ENCODE measurements around the gene SCGB3A2.

DNA sequence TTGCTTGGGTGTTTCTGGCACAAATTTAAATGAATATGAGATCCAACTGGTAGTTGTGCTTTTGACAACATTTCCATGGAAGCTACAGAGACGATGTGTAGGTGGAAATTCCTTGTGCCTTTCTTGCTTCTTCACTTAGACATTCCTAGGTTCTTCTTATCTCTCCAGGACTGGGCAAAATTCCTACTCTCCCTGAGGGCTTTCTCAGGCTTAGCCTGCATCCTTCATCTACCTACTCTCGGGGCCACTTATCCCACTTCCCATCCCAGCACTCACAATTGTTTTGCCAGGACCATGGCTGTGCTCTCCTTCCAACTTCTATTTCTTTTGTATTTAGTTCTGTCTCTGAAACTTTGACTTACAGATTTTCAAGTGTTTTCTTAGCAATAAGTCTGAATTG lies 29.3 kb upstream of the SCGB3A2 start:
- TF ChIP-seq, protein P1, sequence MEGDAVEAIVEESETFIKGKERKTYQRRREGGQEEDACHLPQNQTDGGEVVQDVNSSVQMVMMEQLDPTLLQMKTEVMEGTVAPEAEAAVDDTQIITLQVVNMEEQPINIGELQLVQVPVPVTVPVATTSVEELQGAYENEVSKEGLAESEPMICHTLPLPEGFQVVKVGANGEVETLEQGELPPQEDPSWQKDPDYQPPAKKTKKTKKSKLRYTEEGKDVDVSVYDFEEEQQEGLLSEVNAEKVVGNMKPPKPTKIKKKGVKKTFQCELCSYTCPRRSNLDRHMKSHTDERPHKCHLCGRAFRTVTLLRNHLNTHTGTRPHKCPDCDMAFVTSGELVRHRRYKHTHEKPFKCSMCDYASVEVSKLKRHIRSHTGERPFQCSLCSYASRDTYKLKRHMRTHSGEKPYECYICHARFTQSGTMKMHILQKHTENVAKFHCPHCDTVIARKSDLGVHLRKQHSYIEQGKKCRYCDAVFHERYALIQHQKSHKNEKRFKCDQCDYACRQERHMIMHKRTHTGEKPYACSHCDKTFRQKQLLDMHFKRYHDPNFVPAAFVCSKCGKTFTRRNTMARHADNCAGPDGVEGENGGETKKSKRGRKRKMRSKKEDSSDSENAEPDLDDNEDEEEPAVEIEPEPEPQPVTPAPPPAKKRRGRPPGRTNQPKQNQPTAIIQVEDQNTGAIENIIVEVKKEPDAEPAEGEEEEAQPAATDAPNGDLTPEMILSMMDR (IDR thresholded peaks at IDR 0.05): no peak
- no peak for TF ChIP-seq POLR2A (IDR thresholded peaks at IDR 0.05)

Data from Peyer's patch (tissue), 4 donors.